Transverse colon (tissue), 4 donors: ENCODE data around the gene REG1A. TPM values are rescaled to one million over a fixed set of nuclear protein-coding genes. Genes with fewer than 3 reads are reported as not detected.

ENCODE experiments used
- DNase-seq: peaks from one replicate; pipeline ENCODE4 v3.0.0-alpha.2; 2019
- H3K27ac ChIP-seq, 4 donors: fragments of 200-600 bp; sonication (generic); 2 replicates each; pipeline ENCODE4 v1.5.1; 2016 to 2018; ENCODE audit warnings: inconsistent platforms in 4 of 4
- H3K27me3 ChIP-seq: fragments of 200-600 bp; sonication (generic); 2 replicates; pipeline ENCODE4 v1.5.1; 2017; ENCODE audit warnings: inconsistent platforms
- H3K36me3 ChIP-seq, 4 donors: fragments of 200-600 bp; sonication (generic); 2 replicates each; pipeline ENCODE4 v1.5.1; 2017 to 2019; ENCODE audit warnings: inconsistent platforms in 4 of 4
- H3K4me1 ChIP-seq, 4 donors: fragments of 200-600 bp; sonication (generic); 2 replicates each; pipeline ENCODE4 v1.5.1; 2017 to 2020; ENCODE audit warnings: inconsistent platforms in 4 of 4
- H3K4me3 ChIP-seq, 4 donors: fragments of 200-600 bp; sonication (generic); 1 replicate in 1 of 4; 2 replicates in 3 of 4; pipeline versions ENCODE4 v1.5.1 to v1.6.1; 2017 to 2019; ENCODE audit warnings: inconsistent platforms in 4 of 4
- H3K9me3 ChIP-seq, 2 donors: fragments of 200-600 bp; sonication (generic); 2 replicates each; pipeline ENCODE4 v1.5.1; 2017 to 2019; ENCODE audit warnings: inconsistent platforms in 2 of 2
- EP300 ChIP-seq: sonication (generic); formaldehyde crosslinking; IDR thresholded peaks from one replicate; pipeline ENCODE4 v1.6.1; 2017; ENCODE audit warnings: antibody characterized with exemption, low read depth
- POLR2A ChIP-seq: fragments of 450-650 bp; IDR thresholded peaks from one replicate; pipeline ENCODE4 v1.6.1; 2016; ENCODE audit warnings: antibody characterized with exemption, mild to moderate bottlenecking, moderate library complexity
- POLR2AphosphoS5 ChIP-seq, 3 donors: sonication (generic); formaldehyde crosslinking; IDR thresholded peaks; one replicate each; pipeline ENCODE4 v1.6.1; 2016; ENCODE audit warnings: antibody characterized with exemption in 3 of 3
- WGBS, 2 donors: methylation state at CpG; one replicate each; pipeline ENCODE4 v1.1.5; 2018; ENCODE audit warnings: low coverage in 1 of 2; 5-methylcytosine and 5-hydroxymethylcytosine counted together
- in situ Hi-C, 4 donors: fragments of 200-750 bp; cut with MboI; loops; one replicate each; pipeline versions ENCODE4 v1.15.0 to v1.15.1; 2017; ENCODE audit warnings: low sequenced_read_pairs in 3 of 4, low pct_ligation_motif_present in 1 of 4, low pct_unique_long_range_greater_than_20kb in 1 of 4
- intact Hi-C: fragments of 100-400 bp; cut with DNase I; formaldehyde crosslinking; loops from one replicate; pipeline ENCODE4 v1.15.1; 2023; ENCODE audit warnings: low total_unique reads
- total RNA-seq, 4 donors: library from RNA; depleted of rRNA; stranded (reverse); fragments of >200 nt; gene quantifications; one replicate each; pipeline ENCODE4 v1.1.0, GENCODE V29; 2016
- TF ChIP-seq, protein P1 (sequence below), 5 experiments: fragments of 200-600 bp in 3 of 5; fragments of 450-650 bp in 2 of 5; sonication (generic) in 3 of 5; IDR thresholded peaks; 1 replicate in 2 of 5; 2 replicates in 3 of 5; pipeline ENCODE4 v1.5.1; 2016 to 2017; ENCODE audit warnings: antibody characterized with exemption in 5 of 5, inconsistent platforms in 3 of 5, mild to moderate bottlenecking in 2 of 5, moderate library complexity in 1 of 5

The REG1A gene
- total RNA-seq, 4 donors from 2014 or later: not detected

DNA sequence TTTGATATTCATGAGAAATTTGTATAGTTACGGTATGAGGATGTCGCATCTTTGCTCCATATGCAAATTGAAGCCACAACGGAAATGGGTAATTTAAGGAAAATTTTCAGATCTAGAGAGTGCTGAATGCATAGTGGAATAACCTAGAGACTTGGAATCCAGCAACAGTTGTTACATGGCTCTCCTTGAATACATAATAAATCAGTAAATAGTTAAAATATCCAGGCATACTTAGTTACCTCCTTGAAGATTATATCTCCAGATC lies 5.4 kb downstream of the REG1A start:
- intact Hi-C loops (no loop called here), in situ Hi-C loops (no loop called here)
- no peaks in the 10 kb centered on the region for H3K36me3 ChIP-seq
- TF ChIP-seq, protein P1, sequence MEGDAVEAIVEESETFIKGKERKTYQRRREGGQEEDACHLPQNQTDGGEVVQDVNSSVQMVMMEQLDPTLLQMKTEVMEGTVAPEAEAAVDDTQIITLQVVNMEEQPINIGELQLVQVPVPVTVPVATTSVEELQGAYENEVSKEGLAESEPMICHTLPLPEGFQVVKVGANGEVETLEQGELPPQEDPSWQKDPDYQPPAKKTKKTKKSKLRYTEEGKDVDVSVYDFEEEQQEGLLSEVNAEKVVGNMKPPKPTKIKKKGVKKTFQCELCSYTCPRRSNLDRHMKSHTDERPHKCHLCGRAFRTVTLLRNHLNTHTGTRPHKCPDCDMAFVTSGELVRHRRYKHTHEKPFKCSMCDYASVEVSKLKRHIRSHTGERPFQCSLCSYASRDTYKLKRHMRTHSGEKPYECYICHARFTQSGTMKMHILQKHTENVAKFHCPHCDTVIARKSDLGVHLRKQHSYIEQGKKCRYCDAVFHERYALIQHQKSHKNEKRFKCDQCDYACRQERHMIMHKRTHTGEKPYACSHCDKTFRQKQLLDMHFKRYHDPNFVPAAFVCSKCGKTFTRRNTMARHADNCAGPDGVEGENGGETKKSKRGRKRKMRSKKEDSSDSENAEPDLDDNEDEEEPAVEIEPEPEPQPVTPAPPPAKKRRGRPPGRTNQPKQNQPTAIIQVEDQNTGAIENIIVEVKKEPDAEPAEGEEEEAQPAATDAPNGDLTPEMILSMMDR (IDR thresholded peaks at IDR 0.05): no peak
- TF ChIP-seq POLR2A: no peak
- TF ChIP-seq EP300: no peak
- no peak for TF ChIP-seq POLR2AphosphoS5 (IDR thresholded peaks at IDR 0.05)
- H3K27ac ChIP-seq: no peak overlapping the region
- 91 to 93% methylated on average over 3 of the region's 3 CpGs for WGBS, 2 donors
- DNase-seq: no peak
- no peaks in the 10 kb centered on the region for H3K4me1 ChIP-seq
- no peaks in the 10 kb centered on the region for H3K9me3 ChIP-seq
- H3K4me3 ChIP-seq: no peak overlapping the region
- H3K27me3 ChIP-seq: peaks cover 41% of the 10 kb centered on the region

DNA sequence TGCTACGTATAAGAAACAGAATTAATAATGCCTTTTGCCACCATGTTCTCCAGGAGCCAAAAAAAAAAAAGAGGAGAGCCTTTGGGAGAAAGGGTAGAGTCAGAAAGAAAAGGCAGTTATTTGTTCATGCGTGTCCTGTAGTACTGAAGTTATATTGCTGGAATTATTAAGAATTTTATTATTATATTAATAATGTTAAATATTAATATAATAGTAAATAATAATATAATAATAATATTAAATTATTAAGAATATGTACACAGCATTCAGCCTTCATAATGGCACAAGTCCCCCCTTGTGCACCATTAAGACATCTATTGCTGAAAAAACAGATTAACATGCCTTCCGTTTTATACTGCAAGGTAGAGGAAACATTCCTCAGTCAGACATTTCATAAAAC lies 8.1 kb downstream of the REG1A start:
- Histone ChIP-seq H3K4me1 (no peaks in the 10 kb centered on the region), H3K36me3 (no peaks in the 10 kb centered on the region), H3K27me3 (peaks cover 44% of the 10 kb centered on the region), H3K27ac (no peak overlapping the region), H3K9me3 (no peaks in the 10 kb centered on the region), H3K4me3 (no peak overlapping the region)
- WGBS, 2 donors: 86 to 92% methylated on average over 2 to 3 of the region's 3 CpGs
- no peak for DNase-seq
- intact Hi-C loops (no loop called here), in situ Hi-C loops (no loop called here)
- TF ChIP-seq EP300 (no peak), POLR2A (no peak), POLR2AphosphoS5 (IDR thresholded peaks at IDR 0.05) (no peak)
- TF ChIP-seq, protein P1 (IDR thresholded peaks at IDR 0.05): no peak

DNA sequence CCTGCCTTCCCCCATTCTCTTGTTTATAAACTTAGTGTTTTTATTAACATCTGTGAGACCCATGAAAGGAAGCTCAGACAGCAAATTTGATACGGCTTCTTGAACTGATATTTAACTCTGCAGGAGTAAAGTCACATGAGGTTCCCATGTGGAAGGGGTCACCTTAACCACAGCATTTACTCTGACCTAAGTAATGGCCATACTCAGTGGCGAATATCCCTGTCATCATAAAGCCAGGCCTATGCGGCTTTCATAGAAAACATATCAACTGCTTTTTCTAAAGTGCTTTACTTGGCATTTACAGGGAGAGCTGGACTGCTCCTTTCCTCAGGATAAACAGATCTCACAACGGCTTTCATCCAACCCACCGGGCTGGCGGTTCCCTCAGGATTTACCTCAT lies 9.0 kb downstream of the REG1A start:
- peaks cover 47% of the 10 kb centered on the region for H3K27me3 ChIP-seq
- no peak for DNase-seq
- WGBS, 2 donors: 73 to 75% methylated on average over 4 to 6 of the region's 6 CpGs
- no peaks in the 10 kb centered on the region for H3K36me3 ChIP-seq
- no peak overlapping the region for H3K27ac ChIP-seq
- intact Hi-C loops (no loop called here), in situ Hi-C loops (no loop called here)
- H3K4me1 ChIP-seq: no peaks in the 10 kb centered on the region
- H3K4me3 ChIP-seq: no peak overlapping the region
- no peaks in the 10 kb centered on the region for H3K9me3 ChIP-seq
- TF ChIP-seq POLR2A (no peak), EP300 (no peak), POLR2AphosphoS5 (IDR thresholded peaks at IDR 0.05) (no peak)
- TF ChIP-seq, protein P1 (IDR thresholded peaks at IDR 0.05): no peak

DNA sequence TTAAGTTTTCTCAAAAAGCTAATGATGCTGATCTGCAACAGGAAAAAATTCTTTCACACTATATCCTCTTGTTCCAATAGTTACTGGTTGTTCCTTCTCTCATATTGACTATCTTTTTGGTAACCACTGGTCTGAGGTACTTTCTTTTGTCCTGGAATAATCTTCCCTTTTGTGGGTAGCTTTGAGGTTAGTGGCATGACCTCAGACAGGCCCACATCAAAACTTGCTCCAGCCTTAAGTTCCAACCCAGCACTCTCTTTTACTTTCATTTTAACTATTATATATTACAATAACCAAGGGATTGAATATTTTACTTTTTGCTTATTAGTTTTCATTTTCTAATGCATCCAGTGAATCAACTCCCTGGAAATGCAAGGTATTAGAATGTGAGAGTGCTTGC lies 9.5 kb downstream of the REG1A start:
- Histone ChIP-seq H3K4me1 (no peaks in the 10 kb centered on the region), H3K27me3 (peaks cover 47% of the 10 kb centered on the region), H3K9me3 (no peaks in the 10 kb centered on the region), H3K4me3 (no peak overlapping the region), H3K36me3 (no peaks in the 10 kb centered on the region), H3K27ac (no peak overlapping the region)
- no peak for DNase-seq
- TF ChIP-seq POLR2A (no peak), EP300 (no peak), POLR2AphosphoS5 (IDR thresholded peaks at IDR 0.05) (no peak)
- TF ChIP-seq, protein P1 (IDR thresholded peaks at IDR 0.05): no peak
- in situ Hi-C loops (no loop called here), intact Hi-C loops (no loop called here)
